Neural progenitor cell (in vitro differentiated cells): Measurements from ENCODE around the gene ADISSP. TPM values are rescaled to one million over a fixed set of nuclear protein-coding genes. Genes with fewer than 3 reads are reported as not detected.

Source experiments
- DNase-seq: peaks from one replicate; pipeline ENCODE4 v3.0.0-alpha.2; 2016; ENCODE audit warnings: low spot score
- H2AFZ ChIP-seq: fragments of 200-600 bp; sonication (generic); replicated peaks from 2 replicates; pipeline ENCODE4 v1.6.1; 2016; ENCODE audit warnings: antibody characterized with exemption
- H3F3A ChIP-seq: fragments of 200-600 bp; sonication (generic); 2 replicates; pipeline ENCODE4 v1.6.1; 2016; ENCODE audit warnings: antibody characterized with exemption, low read depth
- H3K27ac ChIP-seq: fragments of 200-600 bp; sonication (generic); 2 replicates; pipeline ENCODE4 v1.5.1; 2016; ENCODE audit warnings: mild to moderate bottlenecking
- H3K27me3 ChIP-seq: fragments of 200-600 bp; sonication (generic); 2 replicates; pipeline ENCODE4 v1.6.1; 2016; ENCODE audit warnings: mild to moderate bottlenecking, moderate library complexity
- H3K36me3 ChIP-seq: fragments of 200-600 bp; sonication (generic); 2 replicates; pipeline ENCODE4 v1.5.1; 2016
- H3K4me1 ChIP-seq: fragments of 200-600 bp; sonication (generic); 2 replicates; pipeline ENCODE4 v1.6.1; 2016; ENCODE audit warnings: mixed run types
- H3K4me2 ChIP-seq: fragments of 200-600 bp; sonication (generic); 2 replicates; pipeline ENCODE4 v1.6.1; 2016
- H3K4me3 ChIP-seq: fragments of 200-600 bp; sonication (generic); 2 replicates; pipeline ENCODE4 v1.5.1; 2016
- H3K79me2 ChIP-seq: fragments of 200-600 bp; sonication (generic); 2 replicates; pipeline ENCODE4 v1.6.1; 2016; ENCODE audit warnings: low read depth
- H3K9ac ChIP-seq: fragments of 200-600 bp; sonication (generic); 2 replicates; pipeline ENCODE4 v1.6.1; 2016
- H3K9me3 ChIP-seq: fragments of 200-600 bp; sonication (generic); 2 replicates; pipeline ENCODE4 v1.5.1; 2016; ENCODE audit warnings: low read depth
- H4K20me1 ChIP-seq: fragments of 200-600 bp; sonication (generic); 2 replicates; pipeline ENCODE4 v1.6.1; 2016; ENCODE audit warnings: low read depth
- H3K27ac Mint-ChIP-seq: 3 replicates; pipeline ENCODE4 v1.8.0; 2021; ENCODE audit warnings: mixed read lengths
- H3K27me3 Mint-ChIP-seq: 2 replicates; pipeline ENCODE4 v1.8.0; 2022; ENCODE audit warnings: low read depth, mild to moderate bottlenecking, inconsistent platforms, moderate library complexity, mixed read lengths; ENCODE audit not compliant: insufficient read depth
- H3K36me3 Mint-ChIP-seq: 3 replicates; pipeline ENCODE4 v1.8.0; 2021; ENCODE audit warnings: mixed read lengths
- H3K4me1 Mint-ChIP-seq: 3 replicates; pipeline ENCODE4 v1.8.0; 2021; ENCODE audit warnings: mixed read lengths
- H3K4me3 Mint-ChIP-seq: 3 replicates; pipeline ENCODE4 v1.8.0; 2021; ENCODE audit warnings: mild to moderate bottlenecking, moderate library complexity, mixed read lengths
- H3K9me3 Mint-ChIP-seq: 3 replicates; pipeline ENCODE4 v1.8.0; 2020; ENCODE audit warnings: mixed read lengths
- EZH2 ChIP-seq: fragments of 200-600 bp; sonication (generic); IDR thresholded peaks from 2 replicates; pipeline ENCODE4 v1.6.1; 2017; ENCODE audit warnings: antibody characterized with exemption, mild to moderate bottlenecking, moderate library complexity
- EZH2phosphoT487 ChIP-seq: fragments of 200-600 bp; sonication (generic); IDR thresholded peaks from 2 replicates; pipeline ENCODE4 v1.6.1; 2017; ENCODE audit warnings: antibody characterized with exemption
- total RNA-seq: library from RNA; depleted of rRNA; stranded (reverse); fragments of >200 nt; gene quantifications from 2 replicates; pipeline ENCODE4 v1.2.3, GENCODE V29; 2015; ENCODE audit warnings: low replicate concordance
- TF ChIP-seq, protein P1 (sequence below): fragments of 200-600 bp; sonication (generic); IDR thresholded peaks from 2 replicates; pipeline ENCODE4 v1.5.1; 2017; ENCODE audit warnings: antibody characterized with exemption, mild to moderate bottlenecking

The ADISSP gene
- total RNA-seq, 1 donor from 2014 or later: 17.6 TPM

DNA sequence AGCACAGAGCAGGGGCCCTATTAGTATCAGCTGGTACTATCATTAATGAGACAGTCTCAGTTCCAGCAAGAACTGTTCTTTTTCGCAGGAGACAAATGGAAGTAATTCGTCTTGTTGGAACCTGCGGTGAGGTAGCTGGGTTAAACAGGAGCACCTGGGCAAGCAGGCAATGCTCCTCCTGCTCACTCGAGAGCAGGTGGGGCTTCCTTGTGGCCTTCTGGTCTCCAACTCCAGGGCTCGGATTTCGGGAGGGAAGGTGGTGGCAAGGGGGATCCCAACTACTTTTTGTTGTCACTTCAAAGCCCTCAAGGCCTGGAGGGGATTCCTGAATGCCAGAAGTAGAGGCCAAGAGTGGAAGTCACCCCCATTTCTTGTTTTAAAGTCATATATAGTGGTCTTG is 15.0 kb upstream of the ADISSP start:
- no peaks in the 10 kb centered on the region for H3K9me3 ChIP-seq
- Mint-ChIP-seq H3K4me1 (peaks cover 29% of the 10 kb centered on the region), H3K9me3 (no peaks in the 10 kb centered on the region), H3K27ac (no peak overlapping the region), H3K27me3 (peaks cover 27% of the 10 kb centered on the region), H3K4me3 (peak overlapping the region; percentile 43), H3K36me3 (peaks cover 9% of the 10 kb centered on the region)
- H3K4me1 ChIP-seq: peaks cover 8% of the 10 kb centered on the region
- no peak overlapping the region for H3K9ac ChIP-seq
- H3K27me3 ChIP-seq: peaks cover 53% of the 10 kb centered on the region
- no peak overlapping the region for H3K4me3 ChIP-seq
- peaks cover 27% of the 10 kb centered on the region for H3F3A ChIP-seq
- TF ChIP-seq EZH2phosphoT487: no peak
- TF ChIP-seq EZH2: no peak
- TF ChIP-seq, protein P1, sequence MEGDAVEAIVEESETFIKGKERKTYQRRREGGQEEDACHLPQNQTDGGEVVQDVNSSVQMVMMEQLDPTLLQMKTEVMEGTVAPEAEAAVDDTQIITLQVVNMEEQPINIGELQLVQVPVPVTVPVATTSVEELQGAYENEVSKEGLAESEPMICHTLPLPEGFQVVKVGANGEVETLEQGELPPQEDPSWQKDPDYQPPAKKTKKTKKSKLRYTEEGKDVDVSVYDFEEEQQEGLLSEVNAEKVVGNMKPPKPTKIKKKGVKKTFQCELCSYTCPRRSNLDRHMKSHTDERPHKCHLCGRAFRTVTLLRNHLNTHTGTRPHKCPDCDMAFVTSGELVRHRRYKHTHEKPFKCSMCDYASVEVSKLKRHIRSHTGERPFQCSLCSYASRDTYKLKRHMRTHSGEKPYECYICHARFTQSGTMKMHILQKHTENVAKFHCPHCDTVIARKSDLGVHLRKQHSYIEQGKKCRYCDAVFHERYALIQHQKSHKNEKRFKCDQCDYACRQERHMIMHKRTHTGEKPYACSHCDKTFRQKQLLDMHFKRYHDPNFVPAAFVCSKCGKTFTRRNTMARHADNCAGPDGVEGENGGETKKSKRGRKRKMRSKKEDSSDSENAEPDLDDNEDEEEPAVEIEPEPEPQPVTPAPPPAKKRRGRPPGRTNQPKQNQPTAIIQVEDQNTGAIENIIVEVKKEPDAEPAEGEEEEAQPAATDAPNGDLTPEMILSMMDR: no peak
- no peak overlapping the region for H2AFZ ChIP-seq
- no peak overlapping the region for H3K4me2 ChIP-seq
- DNase-seq: no peak
- no peak overlapping the region for H3K27ac ChIP-seq
- peaks cover 36% of the 10 kb centered on the region for H4K20me1 ChIP-seq
- H3K79me2 ChIP-seq: peaks cover 21% of the 10 kb centered on the region
- no peaks in the 10 kb centered on the region for H3K36me3 ChIP-seq

DNA sequence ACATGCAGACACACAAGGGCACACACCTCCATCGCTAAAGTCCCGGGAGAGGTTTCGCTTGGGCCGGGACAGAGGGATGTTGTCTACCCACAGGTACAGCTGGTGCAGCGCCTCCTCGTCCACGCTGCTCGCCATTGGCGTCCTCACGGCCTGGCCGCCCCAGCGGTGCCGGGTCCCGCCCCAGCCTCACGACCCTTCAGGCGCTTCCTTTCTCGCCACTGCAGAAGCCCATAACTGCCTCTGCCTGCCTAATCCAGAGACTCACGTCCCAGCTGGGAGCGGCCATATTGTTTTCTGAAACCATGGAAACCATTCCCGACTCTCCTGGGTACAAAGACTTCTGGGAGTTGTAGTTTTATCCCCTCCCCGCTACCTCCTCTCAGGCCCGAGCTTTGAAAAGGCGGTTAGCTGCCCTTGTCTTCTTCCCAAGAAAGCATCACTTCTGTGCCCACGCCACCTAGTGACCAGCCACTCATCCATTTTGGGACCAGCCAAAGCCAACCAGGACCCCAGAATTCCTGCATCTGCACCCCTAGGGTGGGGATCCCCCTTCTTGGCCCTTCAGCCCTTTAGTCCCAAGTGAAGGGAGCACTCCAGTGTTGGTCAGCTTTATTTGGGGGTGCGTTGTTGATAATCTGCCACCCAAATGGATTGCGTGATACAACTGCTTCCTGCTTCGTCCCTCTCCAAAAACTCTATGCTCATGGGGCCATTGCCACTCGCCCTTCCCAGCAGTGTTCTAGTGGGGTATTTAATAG is 13.8 kb upstream of the ADISSP start, which contains the start of gene SPEF1:
SPEF1 (minus strand) TSS at position 296 of the 758 bp plus-strand sequence; CDS start at position 135, 161 bp downstream.
- no peak for TF ChIP-seq EZH2phosphoT487
- TF ChIP-seq, protein P1: peak; percentile 61
- peaks cover 9% of the 10 kb centered on the region for H3K36me3 Mint-ChIP-seq
- H3K79me2 ChIP-seq: peaks cover 21% of the 10 kb centered on the region
- H3K4me3 Mint-ChIP-seq: peak within 1 kb of the TSS; percentile 81
- H3K27ac Mint-ChIP-seq: peak within 1 kb of the TSS; percentile 42
- H3K4me1 ChIP-seq: peaks cover 8% of the 10 kb centered on the region
- H2AFZ ChIP-seq: peak within 1 kb of the TSS; percentile 39
- H3K27ac ChIP-seq: no peak within 1 kb of the TSS
- H3K36me3 ChIP-seq: no peaks in the 10 kb centered on the region
- H3F3A ChIP-seq: peaks cover 32% of the 10 kb centered on the region
- peak; percentile 97 for DNase-seq
- H3K4me1 Mint-ChIP-seq: peaks cover 34% of the 10 kb centered on the region
- H3K9me3 Mint-ChIP-seq: peaks cover 3% of the 10 kb centered on the region
- H3K27me3 ChIP-seq: peaks cover 58% of the 10 kb centered on the region
- H3K27me3 Mint-ChIP-seq: peaks cover 34% of the 10 kb centered on the region
- H4K20me1 ChIP-seq: peaks cover 36% of the 10 kb centered on the region
- H3K4me2 ChIP-seq: peak within 1 kb of the TSS; percentile 85
- H3K9ac ChIP-seq: no peak within 1 kb of the TSS
- no peaks in the 10 kb centered on the region for H3K9me3 ChIP-seq
- H3K4me3 ChIP-seq: peak within 1 kb of the TSS; percentile 42

DNA sequence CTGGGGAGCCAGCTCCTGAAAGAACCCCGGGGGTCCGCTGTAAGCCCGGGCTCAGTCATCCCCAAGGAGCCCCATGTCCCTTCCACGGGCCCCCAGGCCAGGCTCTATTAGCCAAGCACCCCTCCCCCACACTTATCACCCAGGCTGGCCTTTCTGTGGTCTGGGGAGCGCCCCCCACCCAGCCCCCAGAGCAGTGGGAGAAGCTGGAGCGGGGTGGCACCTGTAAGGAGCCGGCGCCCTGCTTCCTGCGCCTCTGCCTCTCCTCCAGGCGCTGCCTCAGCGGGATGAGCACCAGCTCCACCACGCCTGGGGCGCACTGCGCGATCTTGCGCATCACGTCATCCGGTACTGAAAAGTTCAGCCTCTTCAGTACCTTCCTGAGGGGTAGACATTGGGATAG is 11.4 kb upstream of the ADISSP start:
- Mint-ChIP-seq H3K4me1 (peaks cover 29% of the 10 kb centered on the region), H3K4me3 (peak overlapping the region; percentile 65), H3K9me3 (peaks cover 3% of the 10 kb centered on the region), H3K27ac (no peak overlapping the region), H3K27me3 (peaks cover 36% of the 10 kb centered on the region), H3K36me3 (peaks cover 4% of the 10 kb centered on the region)
- peaks cover 62% of the 10 kb centered on the region for H3K27me3 ChIP-seq
- H3K9me3 ChIP-seq: no peaks in the 10 kb centered on the region
- no peaks in the 10 kb centered on the region for H3K79me2 ChIP-seq
- DNase-seq: no peak
- no peak overlapping the region for H3K27ac ChIP-seq
- peaks cover 15% of the 10 kb centered on the region for H4K20me1 ChIP-seq
- H3K4me1 ChIP-seq: peaks cover 5% of the 10 kb centered on the region
- H3K36me3 ChIP-seq: no peaks in the 10 kb centered on the region
- no peak overlapping the region for H3K4me3 ChIP-seq
- no peak overlapping the region for H3K9ac ChIP-seq
- TF ChIP-seq, protein P1: no peak
- TF ChIP-seq EZH2phosphoT487: no peak
- no peak overlapping the region for H3K4me2 ChIP-seq
- peaks cover 29% of the 10 kb centered on the region for H3F3A ChIP-seq
- no peak overlapping the region for H2AFZ ChIP-seq
